T47D (cell line): Measurements from ENCODE around the gene UQCRC1.

Experiments used
- DNase-seq, 2 experiments: peaks; one replicate each; pipeline versions ENCODE4 v3.0.0 to v3.0.0-alpha.2; 2011 to 2012; ENCODE audit warnings: low read depth in 1 of 2, low spot score in 1 of 2
- JUND ChIP-seq: IDR thresholded peaks from 2 replicates; pipeline ENCODE4 v1.6.1; 2012; ENCODE audit warnings: low read depth
- in situ Hi-C: cut with HindIII; loops from 2 replicates; pipeline ENCODE4 v1.10.0; 2016; ENCODE audit warnings: low sequenced_read_pairs, low pct_unique_long_range_greater_than_20kb

UQCRC1 gene

GRCh38 chr3:48642605-48643004 is 33.2 kb upstream of the UQCRC1 start:
- no peak for DNase-seq
- in situ Hi-C loops, result no loop called here
- TF ChIP-seq JUND, result no peak

- no peak for DNase-seq
- no peak for TF ChIP-seq JUND
- in situ Hi-C loops, result no loop called here
Measured at GRCh38 chr3:48641396-48641795, 31.9 kb upstream of the UQCRC1 start.

- in situ Hi-C loops, result no loop called here
- peak in 1 of 2 experiments; percentile 19 for DNase-seq
- TF ChIP-seq JUND, result no peak
Measured at GRCh38 chr3:48639944-48640606, 30.6 kb upstream of the UQCRC1 start.

- no peak for DNase-seq
- in situ Hi-C loops, result no loop called here
- no peak for TF ChIP-seq JUND
Measured at GRCh38 chr3:48637305-48637704, 27.9 kb upstream of the UQCRC1 start.

GRCh38 chr3:48636149-48636655 is 26.8 kb upstream of the UQCRC1 start:
- in situ Hi-C loops, result no loop called here
- no peak for TF ChIP-seq JUND

GRCh38 chr3:48635222-48636021 is 26.0 kb upstream of the UQCRC1 start, which contains the start of gene SLC26A6:
SLC26A6 (minus strand) TSS chr3:48635461; CDS start chr3:48635393, 68 bp downstream.
- TF ChIP-seq JUND, result no peak
- peak; percentile 96 to 98 for DNase-seq
- in situ Hi-C loops, result no loop called here

More at GRCh38 chr3:48636149-48636655, 26.8 kb upstream of the UQCRC1 start:
- no peak for DNase-seq

- DNase-seq, result peak; percentile 51 to 73
- in situ Hi-C loops, result no loop called here
Measured at GRCh38 chr3:48634661-48635221, 25.3 kb upstream of the UQCRC1 start.

GRCh38 chr3:48633743-48634142 is 24.3 kb upstream of the UQCRC1 start:
- no peak for TF ChIP-seq JUND
- DNase-seq, result no peak
- in situ Hi-C loops, result no loop called here

More at GRCh38 chr3:48634661-48635221, 25.3 kb upstream of the UQCRC1 start:
- no peak for TF ChIP-seq JUND

GRCh38 chr3:48633256-48633655 is 23.8 kb upstream of the UQCRC1 start:
- in situ Hi-C loops, result no loop called here
- no peak for TF ChIP-seq JUND
- no peak for DNase-seq

GRCh38 chr3:48631516-48632448 is 22.3 kb upstream of the UQCRC1 start:
- in situ Hi-C loops, result no loop called here
- no peak for DNase-seq
- TF ChIP-seq JUND, result no peak

GRCh38 chr3:48630833-48631232 is 21.4 kb upstream of the UQCRC1 start:
- DNase-seq, result no peak
- in situ Hi-C loops, result no loop called here
- TF ChIP-seq JUND, result no peak

- no peak for TF ChIP-seq JUND
- in situ Hi-C loops, result no loop called here
- no peak for DNase-seq
Measured at GRCh38 chr3:48630407-48630806, 21.0 kb upstream of the UQCRC1 start.
